H1 (cell line): ENCODE results near the gene TGFB2. TPM values are rescaled to one million over a fixed set of nuclear protein-coding genes. Genes with fewer than 3 reads are reported as not detected.

Experiments
- CTCF ChIA-PET: fragments of 300-600 bp; sonication (Branson Sonifier 250); formaldehyde crosslinking; loops from one replicate; lab custom pipeline; 2021; ENCODE audit not compliant: partially characterized antibody; lab: Charles Lee
- POLR2A ChIA-PET: fragments of 300-600 bp; sonication (Branson Sonifier 250); formaldehyde crosslinking; loops from one replicate; lab custom pipeline; 2021; ENCODE audit warnings: inconsistent platforms; ENCODE audit not compliant: partially characterized antibody; lab: Charles Lee
- DNase-seq, 2 experiments: peaks; one replicate each; pipeline versions ENCODE4 v3.0.0 to v3.0.0-alpha.2; 2010 to 2022; ENCODE audit warnings: low spot score in 2 of 2, low read depth in 1 of 2, mixed read lengths in 1 of 2
- FAIRE-seq: peaks from 2 replicates; lab custom pipeline; 2011; peaks lifted over from hg19 to GRCh38; lab: Jason Lieb, UNC
- H2AFZ ChIP-seq: 2 replicates; pipeline ENCODE4 v1.8.1; 2012; ENCODE audit warnings: low read length, inconsistent platforms
- H2AK5ac ChIP-seq: 2 replicates; pipeline ENCODE4 v1.6.1; 2013; ENCODE audit warnings: low read depth, low read length
- H2BK120ac ChIP-seq: replicated peaks from 2 replicates; pipeline ENCODE3; 2013; ENCODE audit warnings: low read depth, low read length, inconsistent platforms
- H2BK12ac ChIP-seq: 2 replicates; pipeline ENCODE4 v1.6.1; 2013; ENCODE audit warnings: low read depth, low read length
- H2BK15ac ChIP-seq: 2 replicates; pipeline ENCODE4 v1.6.1; 2013; ENCODE audit warnings: low read length
- H2BK20ac ChIP-seq: 2 replicates; pipeline ENCODE4 v1.6.1; 2013; ENCODE audit warnings: low read length
- H2BK5ac ChIP-seq: 2 replicates; pipeline ENCODE4 v1.6.1; 2013; ENCODE audit warnings: low read depth, low read length
- H3K14ac ChIP-seq: 2 replicates; pipeline ENCODE4 v1.6.1; 2013; ENCODE audit warnings: inconsistent platforms; ENCODE audit not compliant: insufficient read length
- H3K18ac ChIP-seq: 2 replicates; pipeline ENCODE4 v1.6.1; 2013; ENCODE audit warnings: low read length; ENCODE audit errors: extremely low read depth
- H3K23ac ChIP-seq: 2 replicates; pipeline ENCODE4 v1.6.1; 2013; ENCODE audit warnings: inconsistent platforms; ENCODE audit not compliant: insufficient read length
- H3K23me2 ChIP-seq: 2 replicates; pipeline ENCODE4 v1.6.1; 2013; ENCODE audit warnings: low read depth, low read length
- H3K27ac ChIP-seq: 2 replicates; pipeline ENCODE4 v1.6.1; 2011; ENCODE audit warnings: low read depth, low read length, inconsistent platforms
- H3K27me3 ChIP-seq, 4 experiments: replicated peaks in 1 of 4; 1 replicate in 1 of 4; 2 replicates in 3 of 4; pipeline versions ENCODE4 v1.6.1 to v1.8.1; 2011 to 2013; ENCODE audit warnings: low read length in 3 of 4, mild to moderate bottlenecking in 3 of 4, inconsistent platforms in 2 of 4, mixed read lengths in 2 of 4, moderate library complexity in 1 of 4; ENCODE audit not compliant: control insufficient read depth in 3 of 4, insufficient read depth in 3 of 4; ENCODE audit errors: extremely low read depth in 1 of 4
- H3K36me3 ChIP-seq, 4 experiments: 2 replicates each; pipeline versions ENCODE4 v1.6.1 to v1.8.1; 2011 to 2013; ENCODE audit warnings: mild to moderate bottlenecking in 4 of 4, low read length in 3 of 4, moderate library complexity in 2 of 4, control low read depth in 1 of 4, inconsistent platforms in 1 of 4; ENCODE audit not compliant: insufficient read depth in 4 of 4, control insufficient read depth in 2 of 4
- H3K4ac ChIP-seq: replicated peaks from 2 replicates; pipeline ENCODE3; 2013; ENCODE audit warnings: low read length, low read depth, mixed read lengths, inconsistent platforms; ENCODE audit not compliant: insufficient read length
- H3K4me1 ChIP-seq, 4 experiments: replicated peaks in 1 of 4; 1 replicate in 1 of 4; 2 replicates in 3 of 4; pipeline versions ENCODE4 v1.6.1 to v1.8.1; 2011 to 2013; ENCODE audit warnings: low read length in 3 of 4, inconsistent platforms in 2 of 4, mixed read lengths in 1 of 4; ENCODE audit not compliant: insufficient read depth in 4 of 4, control insufficient read depth in 3 of 4
- H3K4me2 ChIP-seq, 2 experiments: 2 replicates each; pipeline versions ENCODE4 v1.6.1 to v1.8.1; 2011 to 2013; ENCODE audit warnings: low read depth in 2 of 2, low read length in 2 of 2, control low read depth in 1 of 2, inconsistent platforms in 1 of 2, mild to moderate bottlenecking in 1 of 2; ENCODE audit not compliant: insufficient read depth in 1 of 2
- H3K4me3 ChIP-seq, 4 experiments: fragments of 200-600, 300-600 bp in 1 of 4; sonication (generic), shearing (Covaris generic), sonication (Bioruptor Twin) in 1 of 4; 2 replicates each; pipeline versions ENCODE4 v1.5.1 to v1.8.1; 2011 to 2016; ENCODE audit warnings: low read length in 4 of 4, low read depth in 3 of 4, control low read depth in 2 of 4, inconsistent platforms in 2 of 4, mild to moderate bottlenecking in 2 of 4, mixed read lengths in 1 of 4, moderate library complexity in 1 of 4; ENCODE audit not compliant: insufficient read depth in 2 of 4; ENCODE audit errors: extremely low read depth in 1 of 4
- H3K56ac ChIP-seq: replicated peaks from 2 replicates; pipeline ENCODE3; 2013; ENCODE audit warnings: low read depth, mild to moderate bottlenecking, mixed read lengths, low read length, inconsistent platforms; ENCODE audit not compliant: insufficient read length
- H3K79me1 ChIP-seq: 2 replicates; pipeline ENCODE4 v1.6.1; 2013; ENCODE audit warnings: low read depth, low read length, control low read depth
- H3K79me2 ChIP-seq, 2 experiments: 2 replicates each; pipeline versions ENCODE4 v1.6.1 to v1.8.1; 2012 to 2013; ENCODE audit warnings: low read length in 2 of 2, mild to moderate bottlenecking in 2 of 2, inconsistent platforms in 1 of 2; ENCODE audit not compliant: insufficient read depth in 2 of 2, control insufficient read depth in 1 of 2
- H3K9ac ChIP-seq, 4 experiments: replicated peaks in 1 of 4; 1 replicate in 1 of 4; 2 replicates in 3 of 4; pipeline versions ENCODE4 v1.6.1 to v1.8.1; 2011 to 2013; ENCODE audit warnings: low read depth in 3 of 4, low read length in 3 of 4, control low read depth in 2 of 4, mild to moderate bottlenecking in 2 of 4, moderate library complexity in 2 of 4, inconsistent platforms in 1 of 4; ENCODE audit errors: extremely low read depth in 1 of 4
- H3K9me3 ChIP-seq, 2 experiments: 2 replicates each; pipeline versions ENCODE4 v1.6.1 to v1.8.1; 2012 to 2013; ENCODE audit warnings: mild to moderate bottlenecking in 2 of 2, moderate library complexity in 2 of 2, control low read depth in 1 of 2, inconsistent platforms in 1 of 2, low read depth in 1 of 2, low read length in 1 of 2, mixed read lengths in 1 of 2; ENCODE audit not compliant: insufficient read depth in 2 of 2
- H4K20me1 ChIP-seq, 2 experiments: replicated peaks in 1 of 2; 2 replicates each; pipeline versions ENCODE3 to v1.8.1; 2011 to 2013; ENCODE audit warnings: inconsistent platforms in 2 of 2, low read length in 2 of 2, mild to moderate bottlenecking in 1 of 2; ENCODE audit not compliant: insufficient read depth in 2 of 2, control insufficient read depth in 1 of 2
- H4K5ac ChIP-seq: 2 replicates; pipeline ENCODE4 v1.6.1; 2013; ENCODE audit warnings: low read length, low read depth, mixed read lengths, inconsistent platforms; ENCODE audit not compliant: insufficient read length
- H4K8ac ChIP-seq: 2 replicates; pipeline ENCODE4 v1.8.0; 2013; ENCODE audit warnings: mild to moderate bottlenecking, moderate library complexity, low read length, inconsistent platforms; ENCODE audit not compliant: insufficient read depth; ENCODE audit errors: extremely low read depth
- H4K91ac ChIP-seq: replicated peaks from 2 replicates; pipeline ENCODE3; 2013; ENCODE audit warnings: low read length, mixed read lengths, inconsistent platforms; ENCODE audit not compliant: insufficient read length
- RAD21 ChIP-seq, 2 experiments: IDR thresholded peaks in 1 of 2; conservative IDR thresholded peaks in 1 of 2; 2 replicates each; pipeline ENCODE4 v1.6.1; 2011; ENCODE audit warnings: low read depth in 2 of 2, low read length in 2 of 2, improper control_type of control experiment in 1 of 2, inconsistent platforms in 1 of 2, mild to moderate bottlenecking in 1 of 2, moderate library complexity in 1 of 2
- SAP30 ChIP-seq: fragments of 300-600 bp; sonication (generic); IDR thresholded peaks from 2 replicates; pipeline ENCODE4 v1.7.1; 2012; ENCODE audit warnings: low read length, moderate library complexity, mild to moderate bottlenecking, inconsistent platforms; ENCODE audit not compliant: insufficient read depth, insufficient replicate concordance
- WGBS, 2 experiments: shearing (Covaris generic) in 1 of 2; methylation state at CpG; one replicate each; pipeline versions ENCODE4 v1.1.6 to v1.1.7; 2013 to 2015; ENCODE audit warnings: low lambda C conversion rate in 2 of 2, mixed read lengths in 2 of 2, inconsistent platforms in 1 of 2, low coverage in 1 of 2, missing lambda C conversion rate in 1 of 2; ENCODE audit not compliant: insufficient replicate concordance in 2 of 2, insufficient coverage in 1 of 2, insufficient read length in 1 of 2; ENCODE audit errors: extremely low coverage in 1 of 2, missing lambda C conversion rate in 1 of 2; 5-methylcytosine and 5-hydroxymethylcytosine counted together
- polyA plus RNA-seq, 7 experiments: library from polyadenylated mRNA; depleted of rRNA in 3 of 7; stranded (reverse) in 5 of 7; unstranded in 2 of 7; fragments of >200 nt in 5 of 7; fragments of 200-250 nt in 2 of 7; gene quantifications; 1 replicate in 5 of 7; 2 replicates in 1 of 7; 4 replicates in 1 of 7; pipeline versions ENCODE4 v1.2.1 to v1.2.3, GENCODE V29; 2011 to 2013; ENCODE audit warnings: missing spikeins in 2 of 7, mixed read lengths in 2 of 7
- total RNA-seq: library from RNA; stranded (reverse); fragmentation: NEBNext Ultra II Directional; extraction: Animal tissue kit (Norgen Biotek cat#: 25700); gene quantifications from 2 replicates; pipeline ENCODE4 v1.2.1, GENCODE V29; 2021
- TF ChIP-seq, protein P1 (sequence below), 3 experiments: IDR thresholded peaks; 1 replicate in 2 of 3; 2 replicates in 1 of 3; pipeline versions ENCODE4 v1.5.1 to v1.6.1; 2011; ENCODE audit warnings: low read length in 3 of 3, mild to moderate bottlenecking in 3 of 3, inconsistent platforms in 2 of 3, low read depth in 1 of 3, moderate library complexity in 1 of 3; ENCODE audit not compliant: insufficient read depth in 1 of 3; ENCODE audit errors: control extremely low read depth in 1 of 3

Gene TGFB2
- total and polyA plus RNA-seq, 2 of the 8 experiments (the other 6 are each of a cell fraction or from before 2014, with no cell fraction given), result 0.26 to 0.84 TPM

DNA sequence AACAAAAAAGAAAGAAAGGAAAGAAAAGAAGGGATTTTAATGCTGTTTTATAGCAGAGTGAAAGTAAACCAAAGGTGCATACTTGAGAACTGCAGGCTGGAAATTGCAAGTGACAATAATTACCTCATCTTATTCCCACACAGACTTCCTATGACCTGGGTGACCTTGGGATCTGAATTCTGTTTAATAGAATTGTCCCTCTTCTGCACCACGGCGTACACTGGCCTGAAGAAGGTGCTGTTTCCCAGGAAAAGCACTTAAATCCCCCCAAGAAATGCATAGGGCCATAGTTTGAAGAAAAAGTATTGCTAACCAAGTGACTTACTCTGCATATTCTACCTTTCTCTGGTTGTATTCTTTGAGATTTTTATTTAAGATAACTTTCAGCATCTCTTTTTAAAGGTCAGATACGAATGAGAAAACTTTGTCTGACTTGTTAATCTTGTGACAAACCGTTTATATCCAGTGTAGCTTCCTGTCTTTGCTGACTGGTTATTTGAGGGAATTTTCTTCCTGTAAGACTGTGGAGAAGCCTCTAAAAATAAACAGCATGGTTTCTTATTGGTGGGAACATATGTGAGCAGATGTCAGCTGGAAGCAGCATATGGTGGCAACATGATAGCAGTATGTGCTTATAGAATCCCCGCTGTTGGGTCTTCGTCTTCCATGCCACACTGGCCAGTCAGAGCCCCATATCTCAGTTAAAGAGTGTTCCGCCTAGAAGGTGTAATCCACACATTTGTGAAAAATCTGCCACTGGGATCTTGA, 16.3 kb downstream of the TGFB2 start:
- CTCF ChIA-PET, result interaction anchor here (0.6 to 1.6 kb wide), 12 partner anchors 10 to 706 kb away, joined by 3 to 4 read pairs (median 3); no protein-coding TSS in a partner anchor
- TF ChIP-seq, protein P1, sequence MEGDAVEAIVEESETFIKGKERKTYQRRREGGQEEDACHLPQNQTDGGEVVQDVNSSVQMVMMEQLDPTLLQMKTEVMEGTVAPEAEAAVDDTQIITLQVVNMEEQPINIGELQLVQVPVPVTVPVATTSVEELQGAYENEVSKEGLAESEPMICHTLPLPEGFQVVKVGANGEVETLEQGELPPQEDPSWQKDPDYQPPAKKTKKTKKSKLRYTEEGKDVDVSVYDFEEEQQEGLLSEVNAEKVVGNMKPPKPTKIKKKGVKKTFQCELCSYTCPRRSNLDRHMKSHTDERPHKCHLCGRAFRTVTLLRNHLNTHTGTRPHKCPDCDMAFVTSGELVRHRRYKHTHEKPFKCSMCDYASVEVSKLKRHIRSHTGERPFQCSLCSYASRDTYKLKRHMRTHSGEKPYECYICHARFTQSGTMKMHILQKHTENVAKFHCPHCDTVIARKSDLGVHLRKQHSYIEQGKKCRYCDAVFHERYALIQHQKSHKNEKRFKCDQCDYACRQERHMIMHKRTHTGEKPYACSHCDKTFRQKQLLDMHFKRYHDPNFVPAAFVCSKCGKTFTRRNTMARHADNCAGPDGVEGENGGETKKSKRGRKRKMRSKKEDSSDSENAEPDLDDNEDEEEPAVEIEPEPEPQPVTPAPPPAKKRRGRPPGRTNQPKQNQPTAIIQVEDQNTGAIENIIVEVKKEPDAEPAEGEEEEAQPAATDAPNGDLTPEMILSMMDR (IDR thresholded peaks at IDR 0.05; ENCODE audit: control extremely low read depth in 1 of 3, insufficient read depth in 1 of 3, low read depth in 1 of 3, low read length in 3 of 3), result peak; percentile 34 to 67 (median 61)
- TF ChIP-seq RAD21 (IDR thresholded peaks at IDR 0.05 in 1 of 2, conservative IDR thresholded peaks at IDR 0.05 in 1 of 2; ENCODE audit: low read depth in 2 of 2, low read length in 2 of 2) (peak; percentile 88 to 90), SAP30 (no peak)
- H2AFZ ChIP-seq, result no peak overlapping the region
- DNase-seq, result peak in 1 of 2 experiments; percentile 39
- no peak overlapping the region for H3K4ac ChIP-seq
- no peak overlapping the region for H3K56ac ChIP-seq
- FAIRE-seq, result no peak
- no peak overlapping the region for H3K14ac ChIP-seq
- no peak overlapping the region for H3K9ac ChIP-seq
- POLR2A ChIA-PET, result no interaction called here
- H3K9me3 ChIP-seq, result no peaks in the 10 kb centered on the region
- H3K18ac ChIP-seq, result no peak overlapping the region
- no peak overlapping the region for H3K4me3 ChIP-seq
- H4K20me1 ChIP-seq, result no peaks in the 10 kb centered on the region
- no peak overlapping the region for H4K91ac ChIP-seq
- no peak overlapping the region for H2BK5ac ChIP-seq
- peaks cover 0 to 2% (median 0%) of the 10 kb centered on the region in 4 experiments; a peak in 1 of 7 replicates for H3K4me1 ChIP-seq
- 83% methylated on average over 7 of the region's 7 CpGs; no CpG with 5 or more reads in 1 of the 2 experiments for whole genome bisulfite sequencing, 2 experiments
- no peaks in the 10 kb centered on the region for H3K79me1 ChIP-seq
- H2BK120ac ChIP-seq, result no peak overlapping the region
- no peaks in the 10 kb centered on the region for H3K27me3 ChIP-seq
- H4K5ac ChIP-seq, result no peak overlapping the region
- no peak overlapping the region for H2BK12ac ChIP-seq
- no peaks in the 10 kb centered on the region for H3K23me2 ChIP-seq
- H2BK15ac ChIP-seq, result no peak overlapping the region
- no peak overlapping the region for H4K8ac ChIP-seq
- no peak overlapping the region for H3K27ac ChIP-seq
- H3K36me3 ChIP-seq, result no peaks in the 10 kb centered on the region
- H3K4me2 ChIP-seq, result no peak overlapping the region
- no peaks in the 10 kb centered on the region for H3K79me2 ChIP-seq
- no peak overlapping the region for H3K23ac ChIP-seq
- H2AK5ac ChIP-seq, result no peak overlapping the region
- no peak overlapping the region for H2BK20ac ChIP-seq
